Hepatocyte (in vitro differentiated cells): ENCODE measurements around the gene SCRG1. TPM values are rescaled to one million over a fixed set of nuclear protein-coding genes. Genes with fewer than 3 reads are reported as not detected.

Experiments used
- DNase-seq: peaks from one replicate; pipeline ENCODE4 v3.0.0-alpha.2; 2016; ENCODE audit warnings: low spot score
- H2AFZ ChIP-seq: fragments of 200-600 bp; sonication (generic); 2 replicates; pipeline ENCODE4 v1.6.0; 2016; ENCODE audit warnings: antibody characterized with exemption, mild to moderate bottlenecking
- H3K27ac ChIP-seq: fragments of 200-600 bp; sonication (generic); 2 replicates; pipeline ENCODE4 v1.5.1; 2016; ENCODE audit warnings: mild to moderate bottlenecking
- H3K27me3 ChIP-seq: fragments of 200-600 bp; sonication (generic); 2 replicates; pipeline ENCODE4 v1.6.1; 2016
- H3K36me3 ChIP-seq: fragments of 200-600 bp; sonication (generic); replicated peaks from 2 replicates; pipeline ENCODE4 v1.5.1; 2016; ENCODE audit warnings: low read depth; ENCODE audit not compliant: insufficient read depth
- H3K4me1 ChIP-seq: fragments of 200-600 bp; sonication (generic); 2 replicates; pipeline ENCODE4 v1.5.1; 2016; ENCODE audit warnings: mild to moderate bottlenecking, moderate library complexity; ENCODE audit not compliant: insufficient read depth
- H3K4me2 ChIP-seq: fragments of 200-600 bp; sonication (generic); 2 replicates; pipeline ENCODE4 v1.6.0; 2016
- H3K4me3 ChIP-seq: fragments of 200-600 bp; sonication (generic); 2 replicates; pipeline ENCODE4 v1.5.1; 2016; ENCODE audit warnings: mild to moderate bottlenecking
- H3K79me2 ChIP-seq: fragments of 200-600 bp; sonication (generic); 2 replicates; pipeline ENCODE4 v1.6.0; 2017; ENCODE audit warnings: mild to moderate bottlenecking
- H3K9me2 ChIP-seq: fragments of 200-600 bp; sonication (generic); replicated peaks from 2 replicates; pipeline ENCODE4 v1.6.0; 2017; ENCODE audit warnings: mild to moderate bottlenecking; ENCODE audit not compliant: insufficient read depth
- H3K9me3 ChIP-seq: fragments of 200-600 bp; sonication (generic); 2 replicates; pipeline ENCODE4 v1.5.1; 2016; ENCODE audit warnings: low read depth, mild to moderate bottlenecking
- H4K20me1 ChIP-seq: fragments of 200-600 bp; sonication (generic); 2 replicates; pipeline ENCODE4 v1.6.0; 2016; ENCODE audit warnings: mild to moderate bottlenecking; ENCODE audit not compliant: insufficient read depth, poor library complexity, severe bottlenecking
- CTCF ChIP-seq: fragments of 200-600 bp; sonication (generic); IDR thresholded peaks from 2 replicates; pipeline ENCODE4 v1.5.1; 2016; ENCODE audit warnings: antibody characterized with exemption, mild to moderate bottlenecking; ENCODE audit not compliant: poor library complexity
- EZH2 ChIP-seq: fragments of 200-600 bp; sonication (generic); IDR thresholded peaks from 2 replicates; pipeline ENCODE4 v1.6.1; 2016; ENCODE audit warnings: antibody characterized with exemption, mild to moderate bottlenecking, borderline replicate concordance
- EZH2phosphoT487 ChIP-seq: fragments of 200-600 bp; sonication (generic); IDR thresholded peaks from one replicate; pipeline ENCODE4 v1.6.1; 2018; ENCODE audit warnings: antibody characterized with exemption, mild to moderate bottlenecking, low read depth, moderate library complexity; ENCODE audit not compliant: unreplicated experiment, severe bottlenecking
- WGBS: methylation state at CpG from one replicate; pipeline ENCODE4 v1.1.6; 2016; ENCODE audit warnings: low lambda C conversion rate; ENCODE audit errors: missing lambda C conversion rate; 5-methylcytosine and 5-hydroxymethylcytosine counted together
- polyA plus RNA-seq: library from polyadenylated mRNA; unstranded; fragments of >200 nt; fragmentation: Nextera tagmentation; extraction: Ambion mirVana; gene quantifications from 2 replicates; pipeline ENCODE4 v1.2.1, GENCODE V29; 2016
- total RNA-seq: library from RNA; depleted of rRNA; stranded (reverse); fragments of >200 nt; gene quantifications from 2 replicates; pipeline ENCODE4 v1.2.3, GENCODE V29; 2014

Gene SCRG1
- total and polyA plus RNA-seq, 2 experiments from 2014 or later, result 2.1 to 5.1 TPM

DNA sequence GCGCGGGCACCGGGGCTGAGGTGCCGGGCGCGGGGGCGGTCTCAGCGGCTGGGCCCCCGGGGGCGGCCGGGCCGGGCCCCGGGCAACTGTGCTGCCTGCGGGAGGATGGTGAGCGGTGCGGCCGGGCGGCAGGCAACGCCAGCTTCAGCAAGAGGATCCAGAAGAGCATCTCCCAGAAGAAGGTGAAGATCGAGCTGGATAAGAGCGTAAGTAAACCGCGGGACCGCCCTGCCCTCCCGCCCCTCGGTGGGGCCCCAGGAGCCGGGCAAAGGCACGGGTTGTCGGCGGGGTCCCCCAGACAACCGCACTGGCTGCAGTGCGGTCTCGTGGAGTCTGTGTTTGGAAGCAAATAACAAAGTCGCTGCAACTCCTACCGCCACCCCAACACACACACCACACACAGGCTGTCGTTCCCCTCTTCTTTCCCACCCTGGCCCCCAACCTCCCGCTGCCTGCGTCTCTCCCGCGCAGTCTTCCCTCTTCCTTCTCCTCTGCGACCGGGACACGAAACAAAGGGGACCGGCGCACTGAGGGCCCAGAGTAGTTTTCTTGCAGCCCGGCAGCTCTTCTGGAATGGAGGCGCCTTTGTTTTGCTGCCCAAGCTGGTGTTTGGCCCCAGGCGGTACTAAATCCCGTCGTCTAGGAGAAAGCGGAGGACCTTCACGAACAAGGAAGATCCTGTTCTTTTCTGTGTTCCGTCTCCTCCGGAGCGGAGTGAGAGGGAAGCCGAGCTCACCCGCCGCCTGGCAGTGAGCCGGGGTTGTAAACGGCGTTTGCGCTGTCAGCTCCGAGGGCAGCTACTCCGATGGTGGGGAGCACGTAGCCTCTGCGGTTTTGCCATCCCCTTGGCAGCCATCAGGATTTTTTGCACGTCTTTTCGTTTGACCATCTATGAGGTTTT, 27.4 kb downstream of the SCRG1 start:
- under 1% methylated on average over 37 of the region's 68 CpGs for WGBS
- Histone ChIP-seq H4K20me1 (no peaks in the 10 kb centered on the region), H3K4me2 (peak overlapping the region; percentile 80), H3K4me3 (peak overlapping the region; percentile 91), H3K9me2 (no peaks in the 10 kb centered on the region), H3K36me3 (no peaks in the 10 kb centered on the region), H3K27me3 (no peaks in the 10 kb centered on the region), H3K4me1 (no peaks in the 10 kb centered on the region), H3K27ac (peak overlapping the region; percentile 90), H2AFZ (peak overlapping the region; percentile 44), H3K79me2 (peaks cover 37% of the 10 kb centered on the region), H3K9me3 (no peaks in the 10 kb centered on the region)
- no peak for TF ChIP-seq CTCF
- no peak for TF ChIP-seq EZH2phosphoT487
- TF ChIP-seq EZH2, result no peak
- DNase-seq, result peak; percentile 78

DNA sequence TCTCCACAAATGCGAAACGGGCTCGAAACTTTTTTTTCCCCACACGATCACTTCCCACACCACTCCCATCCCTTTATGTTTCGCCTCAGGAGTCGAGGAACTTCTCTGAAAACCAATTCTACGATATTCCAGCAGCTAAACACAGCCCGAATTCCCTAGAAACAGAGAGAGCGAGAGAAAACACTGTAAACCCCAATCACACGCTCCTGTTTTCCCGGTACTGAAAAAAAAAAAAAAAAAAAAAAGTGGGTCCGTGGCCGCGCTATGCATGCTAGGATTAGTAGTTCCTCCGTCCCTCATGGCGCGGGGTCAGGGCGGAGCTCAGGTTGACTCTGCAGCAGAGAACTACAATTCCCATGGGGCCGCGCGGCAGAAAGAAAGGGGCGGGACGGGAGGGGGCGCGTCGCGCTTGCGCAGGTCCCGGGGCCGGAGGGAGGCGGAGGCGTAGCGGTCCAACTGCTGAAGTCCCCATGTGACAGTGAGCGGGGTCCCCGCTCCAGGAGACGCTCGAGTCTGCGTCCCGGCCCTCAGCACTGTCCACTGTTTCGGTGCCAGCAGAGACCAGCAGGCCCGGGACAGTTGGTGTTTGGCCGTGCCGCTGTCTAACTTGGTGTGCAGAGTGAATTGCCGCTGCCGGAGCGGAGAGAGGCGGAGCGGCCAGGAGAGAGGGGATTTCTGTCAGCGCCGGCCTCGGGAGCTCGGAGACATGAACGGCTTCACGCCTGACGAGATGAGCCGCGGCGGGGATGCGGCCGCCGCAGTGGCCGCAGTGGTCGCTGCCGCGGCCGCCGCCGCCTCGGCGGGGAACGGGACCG, 28.2 kb downstream of the SCRG1 start, which contains the start of gene SAP30:
TSS of gene SAP30 (plus strand) at position 478 of the 815 bp plus-strand sequence. CDS start at position 707, 229 bp downstream.
- H3K9me2 ChIP-seq, result no peaks in the 10 kb centered on the region
- peak within 1 kb of the TSS; percentile 91 for H3K4me3 ChIP-seq
- DNase-seq, result peak; percentile 99
- no peaks in the 10 kb centered on the region for H3K4me1 ChIP-seq
- peaks cover 29% of the 10 kb centered on the region for H3K79me2 ChIP-seq
- H3K4me2 ChIP-seq, result peak within 1 kb of the TSS; percentile 80
- no peaks in the 10 kb centered on the region for H3K36me3 ChIP-seq
- no peaks in the 10 kb centered on the region for H3K27me3 ChIP-seq
- peak within 1 kb of the TSS; percentile 90 for H3K27ac ChIP-seq
- H4K20me1 ChIP-seq, result no peaks in the 10 kb centered on the region
- 1% methylated on average over 55 of the region's 72 CpGs for WGBS
- TF ChIP-seq EZH2 (no peak), CTCF (no peak), EZH2phosphoT487 (no peak)
- H3K9me3 ChIP-seq, result no peaks in the 10 kb centered on the region
- peak within 1 kb of the TSS; percentile 77 for H2AFZ ChIP-seq

DNA sequence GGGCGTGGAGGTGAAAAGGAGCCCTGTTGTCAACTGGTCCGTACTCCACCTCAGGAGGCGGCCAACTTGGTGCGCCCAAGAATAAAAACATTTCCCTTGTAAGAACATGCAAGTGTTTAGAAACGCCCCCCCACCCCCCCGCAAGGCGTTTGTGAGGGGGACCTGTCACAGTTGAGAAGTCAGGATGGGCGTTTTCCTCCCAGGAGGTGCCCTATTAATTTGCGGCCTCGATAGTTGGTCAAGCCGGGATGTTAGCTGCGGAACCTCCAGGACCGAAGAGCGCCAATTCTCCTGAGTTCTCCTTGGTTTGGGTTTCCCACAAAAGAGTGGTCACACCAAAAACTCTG, 28.8 kb downstream of the SCRG1 start:
- H3K9me2 ChIP-seq, result no peaks in the 10 kb centered on the region
- H3K4me2 ChIP-seq, result peak overlapping the region; percentile 79
- peak overlapping the region; percentile 83 for H3K27ac ChIP-seq
- no peak for TF ChIP-seq CTCF
- TF ChIP-seq EZH2phosphoT487, result no peak
- TF ChIP-seq EZH2, result no peak
- no peaks in the 10 kb centered on the region for H3K9me3 ChIP-seq
- no peaks in the 10 kb centered on the region for H3K4me1 ChIP-seq
- peak overlapping the region; percentile 47 for H3K4me3 ChIP-seq
- H3K27me3 ChIP-seq, result no peaks in the 10 kb centered on the region
- no peaks in the 10 kb centered on the region for H4K20me1 ChIP-seq
- peaks cover 23% of the 10 kb centered on the region for H3K79me2 ChIP-seq
- DNase-seq, result no peak
- WGBS, result under 1% methylated on average over 14 of the region's 14 CpGs
- H3K36me3 ChIP-seq, result no peaks in the 10 kb centered on the region
- H2AFZ ChIP-seq, result peak overlapping the region; percentile 65
